H1 (cell line): Measurements from ENCODE around the gene ALS2CL. TPM values are rescaled to one million over a fixed set of nuclear protein-coding genes. Genes with fewer than 3 reads are reported as not detected.
"Not testable (repeated sequence)": the region's sequence is repeated elsewhere in the genome, so short reads cannot be mapped to it uniquely, and the experiment has no call there.

Source experiments
- CTCF ChIA-PET: fragments of 300-600 bp; sonication (Branson Sonifier 250); formaldehyde crosslinking; loops from one replicate; lab custom pipeline; 2021; ENCODE audit not compliant: partially characterized antibody; lab: Charles Lee
- POLR2A ChIA-PET: fragments of 300-600 bp; sonication (Branson Sonifier 250); formaldehyde crosslinking; loops from one replicate; lab custom pipeline; 2021; ENCODE audit warnings: inconsistent platforms; ENCODE audit not compliant: partially characterized antibody; lab: Charles Lee
- DNase-seq, 2 experiments: peaks; one replicate each; pipeline versions ENCODE4 v3.0.0 to v3.0.0-alpha.2; 2010 to 2022; ENCODE audit warnings: low spot score in 2 of 2, low read depth in 1 of 2, mixed read lengths in 1 of 2
- FAIRE-seq: peaks from 2 replicates; lab custom pipeline; 2011; peaks lifted over from hg19 to GRCh38; lab: Jason Lieb, UNC
- H2AFZ ChIP-seq: 2 replicates; pipeline ENCODE4 v1.8.1; 2012; ENCODE audit warnings: low read length, inconsistent platforms
- H2AK5ac ChIP-seq: 2 replicates; pipeline ENCODE4 v1.6.1; 2013; ENCODE audit warnings: low read depth, low read length
- H2BK120ac ChIP-seq: replicated peaks from 2 replicates; pipeline ENCODE3; 2013; ENCODE audit warnings: low read depth, low read length, inconsistent platforms
- H2BK12ac ChIP-seq: 2 replicates; pipeline ENCODE4 v1.6.1; 2013; ENCODE audit warnings: low read depth, low read length
- H2BK15ac ChIP-seq: 2 replicates; pipeline ENCODE4 v1.6.1; 2013; ENCODE audit warnings: low read length
- H2BK20ac ChIP-seq: 2 replicates; pipeline ENCODE4 v1.6.1; 2013; ENCODE audit warnings: low read length
- H2BK5ac ChIP-seq: 2 replicates; pipeline ENCODE4 v1.6.1; 2013; ENCODE audit warnings: low read depth, low read length
- H3K14ac ChIP-seq: 2 replicates; pipeline ENCODE4 v1.6.1; 2013; ENCODE audit warnings: inconsistent platforms; ENCODE audit not compliant: insufficient read length
- H3K18ac ChIP-seq: 2 replicates; pipeline ENCODE4 v1.6.1; 2013; ENCODE audit warnings: low read length; ENCODE audit errors: extremely low read depth
- H3K23ac ChIP-seq: 2 replicates; pipeline ENCODE4 v1.6.1; 2013; ENCODE audit warnings: inconsistent platforms; ENCODE audit not compliant: insufficient read length
- H3K23me2 ChIP-seq: 2 replicates; pipeline ENCODE4 v1.6.1; 2013; ENCODE audit warnings: low read depth, low read length
- H3K27ac ChIP-seq: 2 replicates; pipeline ENCODE4 v1.6.1; 2011; ENCODE audit warnings: low read depth, low read length, inconsistent platforms
- H3K27me3 ChIP-seq, 4 experiments: replicated peaks in 1 of 4; 1 replicate in 1 of 4; 2 replicates in 3 of 4; pipeline versions ENCODE4 v1.6.1 to v1.8.1; 2011 to 2013; ENCODE audit warnings: low read length in 3 of 4, mild to moderate bottlenecking in 3 of 4, inconsistent platforms in 2 of 4, mixed read lengths in 2 of 4, moderate library complexity in 1 of 4; ENCODE audit not compliant: control insufficient read depth in 3 of 4, insufficient read depth in 3 of 4; ENCODE audit errors: extremely low read depth in 1 of 4
- H3K36me3 ChIP-seq, 4 experiments: 2 replicates each; pipeline versions ENCODE4 v1.6.1 to v1.8.1; 2011 to 2013; ENCODE audit warnings: mild to moderate bottlenecking in 4 of 4, low read length in 3 of 4, moderate library complexity in 2 of 4, control low read depth in 1 of 4, inconsistent platforms in 1 of 4; ENCODE audit not compliant: insufficient read depth in 4 of 4, control insufficient read depth in 2 of 4
- H3K4ac ChIP-seq: replicated peaks from 2 replicates; pipeline ENCODE3; 2013; ENCODE audit warnings: low read length, low read depth, mixed read lengths, inconsistent platforms; ENCODE audit not compliant: insufficient read length
- H3K4me1 ChIP-seq, 4 experiments: replicated peaks in 1 of 4; 1 replicate in 1 of 4; 2 replicates in 3 of 4; pipeline versions ENCODE4 v1.6.1 to v1.8.1; 2011 to 2013; ENCODE audit warnings: low read length in 3 of 4, inconsistent platforms in 2 of 4, mixed read lengths in 1 of 4; ENCODE audit not compliant: insufficient read depth in 4 of 4, control insufficient read depth in 3 of 4
- H3K4me2 ChIP-seq, 2 experiments: 2 replicates each; pipeline versions ENCODE4 v1.6.1 to v1.8.1; 2011 to 2013; ENCODE audit warnings: low read depth in 2 of 2, low read length in 2 of 2, control low read depth in 1 of 2, inconsistent platforms in 1 of 2, mild to moderate bottlenecking in 1 of 2; ENCODE audit not compliant: insufficient read depth in 1 of 2
- H3K4me3 ChIP-seq, 4 experiments: fragments of 200-600, 300-600 bp in 1 of 4; sonication (generic), shearing (Covaris generic), sonication (Bioruptor Twin) in 1 of 4; 2 replicates each; pipeline versions ENCODE4 v1.5.1 to v1.8.1; 2011 to 2016; ENCODE audit warnings: low read length in 4 of 4, low read depth in 3 of 4, control low read depth in 2 of 4, inconsistent platforms in 2 of 4, mild to moderate bottlenecking in 2 of 4, mixed read lengths in 1 of 4, moderate library complexity in 1 of 4; ENCODE audit not compliant: insufficient read depth in 2 of 4; ENCODE audit errors: extremely low read depth in 1 of 4
- H3K56ac ChIP-seq: replicated peaks from 2 replicates; pipeline ENCODE3; 2013; ENCODE audit warnings: low read depth, mild to moderate bottlenecking, mixed read lengths, low read length, inconsistent platforms; ENCODE audit not compliant: insufficient read length
- H3K79me1 ChIP-seq: 2 replicates; pipeline ENCODE4 v1.6.1; 2013; ENCODE audit warnings: low read depth, low read length, control low read depth
- H3K79me2 ChIP-seq, 2 experiments: 2 replicates each; pipeline versions ENCODE4 v1.6.1 to v1.8.1; 2012 to 2013; ENCODE audit warnings: low read length in 2 of 2, mild to moderate bottlenecking in 2 of 2, inconsistent platforms in 1 of 2; ENCODE audit not compliant: insufficient read depth in 2 of 2, control insufficient read depth in 1 of 2
- H3K9ac ChIP-seq, 4 experiments: replicated peaks in 1 of 4; 1 replicate in 1 of 4; 2 replicates in 3 of 4; pipeline versions ENCODE4 v1.6.1 to v1.8.1; 2011 to 2013; ENCODE audit warnings: low read depth in 3 of 4, low read length in 3 of 4, control low read depth in 2 of 4, mild to moderate bottlenecking in 2 of 4, moderate library complexity in 2 of 4, inconsistent platforms in 1 of 4; ENCODE audit errors: extremely low read depth in 1 of 4
- H3K9me3 ChIP-seq, 2 experiments: 2 replicates each; pipeline versions ENCODE4 v1.6.1 to v1.8.1; 2012 to 2013; ENCODE audit warnings: mild to moderate bottlenecking in 2 of 2, moderate library complexity in 2 of 2, control low read depth in 1 of 2, inconsistent platforms in 1 of 2, low read depth in 1 of 2, low read length in 1 of 2, mixed read lengths in 1 of 2; ENCODE audit not compliant: insufficient read depth in 2 of 2
- H4K20me1 ChIP-seq, 2 experiments: replicated peaks in 1 of 2; 2 replicates each; pipeline versions ENCODE3 to v1.8.1; 2011 to 2013; ENCODE audit warnings: inconsistent platforms in 2 of 2, low read length in 2 of 2, mild to moderate bottlenecking in 1 of 2; ENCODE audit not compliant: insufficient read depth in 2 of 2, control insufficient read depth in 1 of 2
- H4K5ac ChIP-seq: 2 replicates; pipeline ENCODE4 v1.6.1; 2013; ENCODE audit warnings: low read length, low read depth, mixed read lengths, inconsistent platforms; ENCODE audit not compliant: insufficient read length
- H4K8ac ChIP-seq: 2 replicates; pipeline ENCODE4 v1.8.0; 2013; ENCODE audit warnings: mild to moderate bottlenecking, moderate library complexity, low read length, inconsistent platforms; ENCODE audit not compliant: insufficient read depth; ENCODE audit errors: extremely low read depth
- H4K91ac ChIP-seq: replicated peaks from 2 replicates; pipeline ENCODE3; 2013; ENCODE audit warnings: low read length, mixed read lengths, inconsistent platforms; ENCODE audit not compliant: insufficient read length
- WGBS, 2 experiments: shearing (Covaris generic) in 1 of 2; methylation state at CpG; one replicate each; pipeline versions ENCODE4 v1.1.6 to v1.1.7; 2013 to 2015; ENCODE audit warnings: low lambda C conversion rate in 2 of 2, mixed read lengths in 2 of 2, inconsistent platforms in 1 of 2, low coverage in 1 of 2, missing lambda C conversion rate in 1 of 2; ENCODE audit not compliant: insufficient replicate concordance in 2 of 2, insufficient coverage in 1 of 2, insufficient read length in 1 of 2; ENCODE audit errors: extremely low coverage in 1 of 2, missing lambda C conversion rate in 1 of 2; 5-methylcytosine and 5-hydroxymethylcytosine counted together
- polyA plus RNA-seq, 7 experiments: library from polyadenylated mRNA; depleted of rRNA in 3 of 7; stranded (reverse) in 5 of 7; unstranded in 2 of 7; fragments of >200 nt in 5 of 7; fragments of 200-250 nt in 2 of 7; gene quantifications; 1 replicate in 5 of 7; 2 replicates in 1 of 7; 4 replicates in 1 of 7; pipeline versions ENCODE4 v1.2.1 to v1.2.3, GENCODE V29; 2011 to 2013; ENCODE audit warnings: missing spikeins in 2 of 7, mixed read lengths in 2 of 7
- total RNA-seq: library from RNA; stranded (reverse); fragmentation: NEBNext Ultra II Directional; extraction: Animal tissue kit (Norgen Biotek cat#: 25700); gene quantifications from 2 replicates; pipeline ENCODE4 v1.2.1, GENCODE V29; 2021

ALS2CL gene
- total and polyA plus RNA-seq, 2 of the 8 experiments (the other 6 are each of a cell fraction or from before 2014, with no cell fraction given): 4.8 to 5.4 TPM

DNA sequence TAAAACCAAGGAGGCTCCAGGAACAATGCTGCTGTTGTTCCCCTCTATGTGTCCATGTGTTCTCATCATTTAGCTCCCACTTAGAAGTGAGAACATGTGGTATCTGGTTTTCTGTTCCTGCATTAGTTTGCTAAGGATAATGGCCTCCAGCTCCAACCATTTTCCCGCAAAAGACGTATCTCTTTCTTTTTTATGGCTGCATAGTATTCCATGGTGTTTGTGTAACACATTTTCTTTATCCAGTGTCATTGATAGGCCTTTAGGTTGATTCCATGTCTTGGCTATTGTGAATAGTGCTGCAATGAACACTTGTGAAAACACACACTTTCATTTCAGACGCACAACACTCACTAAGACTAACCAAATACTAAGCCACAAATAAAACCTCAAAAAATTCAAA, 46.1 kb upstream of the ALS2CL start:
- H4K5ac ChIP-seq, H3K18ac ChIP-seq, H2BK15ac ChIP-seq, H2BK12ac ChIP-seq, H4K20me1 ChIP-seq, POLR2A ChIA-PET, H2AFZ ChIP-seq, CTCF ChIA-PET, H3K79me1 ChIP-seq, H3K79me2 ChIP-seq, H2BK120ac ChIP-seq, H3K14ac ChIP-seq, H3K9me3 ChIP-seq, H3K4me2 ChIP-seq, H3K56ac ChIP-seq, H3K4me1 ChIP-seq, H3K23me2 ChIP-seq, H3K4me3 ChIP-seq, H2BK20ac ChIP-seq, H3K23ac ChIP-seq, H3K27ac ChIP-seq, FAIRE-seq, H4K91ac ChIP-seq, H2BK5ac ChIP-seq, H2AK5ac ChIP-seq, H4K8ac ChIP-seq, H3K4ac ChIP-seq, DNase-seq, H3K36me3 ChIP-seq, H3K27me3 ChIP-seq, H3K9ac ChIP-seq: not testable (repeated sequence)
- WGBS, 2 experiments: 90% methylated on average over 3 of the region's 3 CpGs; no CpG with 5 or more reads in 1 of the 2 experiments
